SK-N-MC (cell line): Measurements from ENCODE around the gene KRT9.

Source experiments
- EZH2 ChIP-seq: fragments of 200-600 bp; sonication (generic); IDR thresholded peaks from one replicate; pipeline ENCODE4 v1.6.1; 2017; ENCODE audit warnings: antibody characterized with exemption
- FOXP2 ChIP-seq: optimal IDR thresholded peaks from 2 replicates; pipeline ENCODE3; 2011; ENCODE audit warnings: mild to moderate bottlenecking, moderate library complexity; ENCODE audit not compliant: insufficient read depth; ENCODE audit errors: extremely low read length, control extremely low read depth
- POLR2AphosphoS5 ChIP-seq: IDR thresholded peaks from 2 replicates; pipeline ENCODE4 v1.6.1; 2012; ENCODE audit warnings: mild to moderate bottlenecking, low read depth, low read length, borderline replicate concordance

DNA sequence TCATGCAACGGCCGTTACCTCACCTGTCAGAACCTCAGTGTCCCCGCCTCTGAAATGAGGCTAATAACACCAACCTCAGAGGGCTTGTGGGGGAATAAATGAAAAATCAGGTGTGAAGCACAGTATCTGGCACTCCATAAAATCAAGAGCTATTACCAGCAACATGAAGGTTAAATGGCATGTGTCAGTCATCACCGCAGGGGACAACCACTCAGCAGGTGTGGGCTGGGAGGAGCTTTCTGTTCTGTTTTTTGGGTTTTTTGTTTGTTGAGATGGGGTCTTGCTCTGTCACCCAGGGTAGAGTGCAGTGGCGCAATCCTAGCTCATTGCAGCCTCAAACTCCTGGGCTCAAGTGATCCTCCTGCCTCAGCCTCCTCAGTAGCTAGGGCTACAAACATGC is 26.9 kb downstream of the KRT9 start:
- no peak for TF ChIP-seq POLR2AphosphoS5
- no peak for TF ChIP-seq EZH2
- TF ChIP-seq FOXP2 = no peak
